Neuronal stem cell (in vitro differentiated cells): ENCODE data around the gene ASPRV1.
A peak's percentile ranks its signal among the peaks of the same experiment; 100 is the strongest.

ENCODE experiments used
- DNase-seq: peaks from one replicate; pipeline ENCODE4 v3.0.0-alpha.2; 2013; ENCODE audit warnings: low spot score
- H2AFZ ChIP-seq: one replicate; pipeline ENCODE4 v1.6.1; 2013; ENCODE audit warnings: mild to moderate bottlenecking, low read length, inconsistent platforms
- H2AK5ac ChIP-seq: 2 replicates; pipeline ENCODE4 v1.6.1; 2013; ENCODE audit warnings: low read depth, mild to moderate bottlenecking, inconsistent platforms, low read length, moderate library complexity, mixed read lengths
- H2BK120ac ChIP-seq: 2 replicates; pipeline ENCODE4 v1.6.1; 2013; ENCODE audit warnings: low read depth, mild to moderate bottlenecking, inconsistent platforms, low read length, moderate library complexity, mixed read lengths
- H2BK12ac ChIP-seq: one replicate; pipeline ENCODE4 v1.6.1; 2013; ENCODE audit warnings: low read length, inconsistent platforms
- H2BK15ac ChIP-seq: 2 replicates; pipeline ENCODE4 v1.6.1; 2013; ENCODE audit warnings: mild to moderate bottlenecking, low read length, inconsistent platforms, mixed read lengths
- H2BK5ac ChIP-seq: one replicate; pipeline ENCODE4 v1.6.1; 2013; ENCODE audit warnings: inconsistent platforms, mild to moderate bottlenecking, low read length, moderate library complexity
- H3K14ac ChIP-seq: one replicate; pipeline ENCODE4 v1.6.1; 2013; ENCODE audit warnings: low read length, inconsistent platforms
- H3K18ac ChIP-seq: 2 replicates; pipeline ENCODE4 v1.6.1; 2013; ENCODE audit warnings: low read length, inconsistent platforms
- H3K23ac ChIP-seq: 2 replicates; pipeline ENCODE4 v1.6.1; 2013; ENCODE audit warnings: low read depth, mild to moderate bottlenecking, mixed read lengths, low read length, inconsistent platforms; ENCODE audit not compliant: poor library complexity
- H3K27ac ChIP-seq: replicated peaks from 3 replicates; pipeline ENCODE4 v1.5.1; 2013; ENCODE audit warnings: low read length, inconsistent platforms
- H3K27me3 ChIP-seq, 3 experiments: 2 replicates each; pipeline ENCODE4 v1.6.1; 2013; ENCODE audit warnings: low read length in 3 of 3, mild to moderate bottlenecking in 2 of 3, inconsistent platforms in 1 of 3, low read depth in 1 of 3, mixed read lengths in 1 of 3, moderate library complexity in 1 of 3; ENCODE audit not compliant: control insufficient read depth in 3 of 3, insufficient read depth in 3 of 3
- H3K36me3 ChIP-seq, 2 donors: replicated peaks in 1 of 2; 2 replicates each; pipeline ENCODE4 v1.6.1; 2013; ENCODE audit warnings: low read length in 2 of 2; ENCODE audit not compliant: control insufficient read depth in 2 of 2, insufficient read depth in 2 of 2
- H3K4ac ChIP-seq: 2 replicates; pipeline ENCODE4 v1.6.1; 2013; ENCODE audit warnings: inconsistent platforms, mild to moderate bottlenecking, low read length, moderate library complexity
- H3K4me1 ChIP-seq, 2 donors: 1 replicate in 1 of 2; 2 replicates in 1 of 2; pipeline ENCODE4 v1.6.1; 2013; ENCODE audit warnings: low read length in 2 of 2, low read depth in 1 of 2; ENCODE audit not compliant: control insufficient read depth in 2 of 2, insufficient read depth in 1 of 2
- H3K4me2 ChIP-seq: one replicate; pipeline ENCODE4 v1.6.1; 2013; ENCODE audit warnings: mild to moderate bottlenecking, low read length, inconsistent platforms; ENCODE audit not compliant: insufficient read depth, poor library complexity, severe bottlenecking
- H3K4me3 ChIP-seq, 2 donors: 2 replicates each; pipeline ENCODE4 v1.5.1; 2013; ENCODE audit warnings: low read length in 2 of 2, mild to moderate bottlenecking in 2 of 2, inconsistent platforms in 1 of 2, moderate library complexity in 1 of 2
- H3K79me1 ChIP-seq: one replicate; pipeline ENCODE4 v1.6.1; 2013; ENCODE audit warnings: low read depth, mild to moderate bottlenecking, inconsistent platforms, low read length, moderate library complexity
- H3K9ac ChIP-seq: one replicate; pipeline ENCODE4 v1.6.1; 2013; ENCODE audit warnings: mild to moderate bottlenecking, low read depth, low read length, inconsistent platforms; ENCODE audit not compliant: poor library complexity
- H3K9me3 ChIP-seq, 2 donors: replicated peaks in 1 of 2; 2 replicates each; pipeline versions ENCODE3 to v1.6.1; 2013; ENCODE audit warnings: low read length in 2 of 2, mild to moderate bottlenecking in 2 of 2, inconsistent platforms in 1 of 2, low read depth in 1 of 2, mixed read lengths in 1 of 2, moderate library complexity in 1 of 2; ENCODE audit not compliant: control insufficient read depth in 2 of 2, insufficient read depth in 1 of 2
- H4K8ac ChIP-seq: one replicate; pipeline ENCODE4 v1.6.1; 2013; ENCODE audit warnings: low read depth, mild to moderate bottlenecking, inconsistent platforms, low read length, moderate library complexity
- H4K91ac ChIP-seq: one replicate; pipeline ENCODE4 v1.6.1; 2013; ENCODE audit warnings: low read length, low read depth, mild to moderate bottlenecking, inconsistent platforms; ENCODE audit not compliant: poor library complexity
- WGBS, 2 donors: extraction: QIAGEN DNeasy Blood & Tissue Kit; methylation state at CpG; one replicate each; pipeline ENCODE4 v1.1.7; 2013; ENCODE audit warnings: missing lambda C conversion rate in 2 of 2, mixed read lengths in 1 of 2; ENCODE audit not compliant: insufficient read length in 2 of 2, insufficient replicate concordance in 1 of 2; ENCODE audit errors: extremely low coverage in 2 of 2; 5-methylcytosine and 5-hydroxymethylcytosine counted together

The ASPRV1 gene

DNA sequence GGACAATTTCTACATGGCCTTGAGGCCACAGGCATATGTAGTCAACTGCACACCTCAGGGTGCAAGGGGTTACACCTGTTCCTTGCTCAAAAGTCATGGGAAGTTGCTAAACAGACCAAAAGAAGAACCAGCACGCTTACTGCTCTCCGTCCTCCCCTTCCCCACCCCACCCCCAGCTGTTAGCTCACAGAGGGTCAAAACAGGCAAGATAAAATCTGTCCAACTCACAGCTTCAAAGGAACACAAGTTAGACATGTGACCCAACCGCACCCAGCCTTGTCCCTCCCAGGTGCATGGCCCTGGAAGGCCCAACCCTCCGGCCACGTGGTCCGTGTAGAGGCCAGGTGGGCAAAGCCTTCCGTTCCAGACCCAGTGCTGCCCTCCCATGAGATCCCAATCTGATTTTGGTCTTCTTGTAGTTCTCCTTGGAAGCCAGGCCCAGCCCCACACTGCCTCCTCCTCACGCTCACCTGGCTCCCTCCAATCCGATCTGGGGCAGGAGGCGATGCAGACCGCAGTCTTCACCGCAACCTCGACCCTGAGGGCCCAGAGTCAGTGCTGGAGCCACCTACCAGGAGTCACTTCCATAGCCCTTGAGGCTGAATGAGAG is 14.5 kb upstream of the ASPRV1 start:
- no peak overlapping the region for H3K4ac ChIP-seq
- no peak overlapping the region for H2AK5ac ChIP-seq
- H3K27me3 ChIP-seq = no peaks in the 10 kb centered on the region
- no peak for DNase-seq
- WGBS, 2 donors = no CpG with 5 or more reads among the region's 13 CpGs
- no peak overlapping the region for H2AFZ ChIP-seq
- H3K14ac ChIP-seq = no peak overlapping the region
- no peaks in the 10 kb centered on the region for H3K9me3 ChIP-seq
- no peak overlapping the region for H2BK5ac ChIP-seq
- no peak overlapping the region for H2BK120ac ChIP-seq
- no peak overlapping the region for H3K27ac ChIP-seq
- H3K18ac ChIP-seq = no peak overlapping the region
- peak overlapping the region; percentile 1 for H3K23ac ChIP-seq
- no peak overlapping the region for H2BK12ac ChIP-seq
- H3K9ac ChIP-seq = no peak overlapping the region
- H4K8ac ChIP-seq = no peak overlapping the region
- H4K91ac ChIP-seq = no peak overlapping the region
- H3K79me1 ChIP-seq = no peaks in the 10 kb centered on the region
- H3K4me3 ChIP-seq = no peak overlapping the region
- no peak overlapping the region for H3K4me2 ChIP-seq
- H3K4me1 ChIP-seq = peaks cover 0 to 7% of the 10 kb centered on the region in 2 donors
- H2BK15ac ChIP-seq = no peak overlapping the region
- H3K36me3 ChIP-seq = no peaks in the 10 kb centered on the region

DNA sequence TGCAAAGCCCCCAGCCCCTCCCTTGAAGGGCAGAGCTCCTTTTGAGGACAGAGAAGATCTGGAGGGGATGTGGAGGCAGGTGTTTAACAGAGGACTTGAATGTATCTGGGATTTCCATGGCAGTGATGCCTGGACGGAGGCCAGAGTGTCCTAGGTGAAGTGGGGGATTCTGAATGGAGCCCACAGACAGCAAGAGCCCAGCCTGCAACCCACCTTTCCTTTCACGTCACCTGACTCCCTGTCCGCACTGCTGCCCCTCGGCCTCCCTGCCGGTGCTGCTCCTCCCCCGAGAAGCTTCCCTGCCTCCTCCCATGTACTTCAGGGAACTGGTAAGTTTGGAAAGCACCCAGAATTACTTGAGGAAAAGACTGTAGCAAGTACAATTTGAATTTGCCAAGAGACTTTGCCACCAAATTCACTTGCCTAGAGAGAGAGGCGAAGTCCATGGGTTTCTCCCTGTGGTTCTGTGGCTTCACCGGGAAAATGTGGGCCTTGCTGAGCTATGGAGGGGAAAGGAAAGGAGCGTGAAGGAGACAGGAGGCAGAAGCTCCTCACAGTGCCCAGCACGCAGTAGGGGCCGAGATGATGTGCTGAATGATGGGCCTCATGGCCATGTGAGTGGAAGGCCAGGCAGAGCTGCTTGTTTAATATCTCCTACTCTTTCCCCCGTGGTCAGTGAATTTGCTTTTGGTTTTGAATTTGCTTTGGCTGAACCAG is 13.9 kb upstream of the ASPRV1 start:
- no peak overlapping the region for H2BK120ac ChIP-seq
- H3K4me1 ChIP-seq = peaks cover 0 to 8% of the 10 kb centered on the region in 2 donors
- no peak overlapping the region for H2AFZ ChIP-seq
- no peaks in the 10 kb centered on the region for H3K27me3 ChIP-seq
- no CpG with 5 or more reads among the region's 12 CpGs for WGBS, 2 donors
- no peak overlapping the region for H3K4me3 ChIP-seq
- no peaks in the 10 kb centered on the region for H3K79me1 ChIP-seq
- no peak overlapping the region for H2BK15ac ChIP-seq
- H2AK5ac ChIP-seq = no peak overlapping the region
- H3K4me2 ChIP-seq = no peak overlapping the region
- no peak overlapping the region for H2BK5ac ChIP-seq
- no peak overlapping the region for H3K27ac ChIP-seq
- no peaks in the 10 kb centered on the region for H3K9me3 ChIP-seq
- no peak overlapping the region for H3K14ac ChIP-seq
- H3K18ac ChIP-seq = peak overlapping the region; percentile 17
- peak overlapping the region; percentile 6 for H3K9ac ChIP-seq
- no peak overlapping the region for H4K91ac ChIP-seq
- no peak overlapping the region for H2BK12ac ChIP-seq
- H4K8ac ChIP-seq = no peak overlapping the region
- H3K4ac ChIP-seq = no peak overlapping the region
- no peaks in the 10 kb centered on the region for H3K36me3 ChIP-seq
- no peak for DNase-seq
- no peak overlapping the region for H3K23ac ChIP-seq

DNA sequence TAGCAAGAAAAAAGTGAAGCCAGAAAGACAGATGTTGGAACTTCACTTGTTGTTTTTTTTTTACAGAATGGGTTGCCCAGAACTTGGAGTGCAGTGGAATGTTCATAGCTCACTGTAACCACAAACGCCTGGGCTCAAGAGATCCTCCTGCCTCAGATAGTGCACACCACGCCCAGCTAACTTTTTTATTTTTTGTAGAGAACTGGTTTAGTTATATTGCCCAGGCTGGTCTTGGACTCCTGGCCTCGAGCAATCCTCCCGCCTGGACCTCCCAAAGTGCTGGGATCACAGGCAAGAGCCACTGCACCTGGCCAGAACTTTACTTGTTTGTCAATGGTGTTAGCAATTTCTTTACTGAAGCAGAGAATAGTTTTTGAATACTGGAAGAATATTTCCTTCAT is 11.9 kb upstream of the ASPRV1 start:
- Histone ChIP-seq H3K18ac (no peak overlapping the region), H3K9me3 (no peaks in the 10 kb centered on the region), H3K4me1 (peaks cover 0 to 8% of the 10 kb centered on the region in 2 donors), H2BK15ac (no peak overlapping the region), H3K9ac (no peak overlapping the region), H3K79me1 (peaks cover 1% of the 10 kb centered on the region), H3K4ac (no peak overlapping the region), H3K27me3 (no peaks in the 10 kb centered on the region), H2BK12ac (no peak overlapping the region), H3K14ac (no peak overlapping the region), H4K91ac (no peak overlapping the region), H2BK120ac (no peak overlapping the region), H3K36me3 (no peaks in the 10 kb centered on the region), H3K4me2 (no peak overlapping the region), H2AFZ (no peak overlapping the region), H4K8ac (no peak overlapping the region), H3K4me3 (no peak overlapping the region), H3K27ac (no peak overlapping the region), H3K23ac (no peak overlapping the region), H2AK5ac (no peak overlapping the region), H2BK5ac (no peak overlapping the region)
- no peak for DNase-seq
- WGBS, 2 donors = no CpG with 5 or more reads among the region's 4 CpGs

DNA sequence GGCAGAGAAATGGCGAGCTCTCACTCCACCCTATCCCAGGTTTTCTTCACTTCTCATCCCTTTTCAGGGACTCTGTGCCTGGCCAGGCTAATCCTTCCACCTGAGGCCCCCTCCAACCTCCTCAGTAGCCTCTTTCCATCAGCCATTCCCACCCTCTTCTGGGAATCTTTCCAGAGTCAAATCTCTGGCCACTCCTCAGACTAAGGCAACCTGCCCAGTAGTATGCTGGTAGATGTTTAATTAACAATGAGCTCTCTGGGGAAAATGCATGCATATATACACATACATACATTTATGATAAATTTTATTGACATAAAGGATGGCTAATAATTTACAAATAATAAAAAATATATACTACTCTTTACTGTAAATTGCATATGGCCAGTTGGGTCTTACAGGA is 11.4 kb upstream of the ASPRV1 start:
- Histone ChIP-seq H3K27me3 (no peaks in the 10 kb centered on the region), H3K27ac (no peak overlapping the region), H3K9ac (no peak overlapping the region), H4K91ac (no peak overlapping the region), H3K4me3 (no peak overlapping the region), H2AFZ (no peak overlapping the region), H3K36me3 (no peaks in the 10 kb centered on the region), H2BK5ac (no peak overlapping the region), H3K79me1 (peaks cover 1% of the 10 kb centered on the region), H2BK120ac (no peak overlapping the region), H2BK15ac (no peak overlapping the region), H2BK12ac (no peak overlapping the region), H2AK5ac (no peak overlapping the region), H3K4me2 (no peak overlapping the region), H3K23ac (no peak overlapping the region), H4K8ac (no peak overlapping the region), H3K14ac (no peak overlapping the region), H3K4ac (no peak overlapping the region), H3K18ac (no peak overlapping the region), H3K9me3 (no peaks in the 10 kb centered on the region), H3K4me1 (peaks cover 0 to 8% of the 10 kb centered on the region in 2 donors)
- no peak for DNase-seq
- no CpG with 5 or more reads among the region's 1 CpG for WGBS, 2 donors
